CD4-positive, CD25-positive, alpha-beta regulatory T cell (primary cell): Measurements from ENCODE around the gene TIMM44. TPM values are rescaled to one million over a fixed set of nuclear protein-coding genes. Genes with fewer than 3 reads are reported as not detected.

Source experiments
- ATAC-seq, 2 donors: fragments of 150-1000 bp; cut with Tn5 transposase; one replicate each; pipeline ENCODE4 v1.10.0; 2021; ENCODE audit warnings: low read depth in 2 of 2, moderate number of reproducible peaks in 2 of 2, moderate library complexity in 1 of 2
- DNase-seq, 3 donors: peaks; one replicate each; pipeline versions ENCODE4 v3.0.0 to v3.0.0-alpha.2; 2012 to 2022; ENCODE audit warnings: mixed read lengths in 1 of 3
- H3K27ac ChIP-seq: one replicate; pipeline ENCODE4 v1.7.0; 2013; ENCODE audit warnings: mild to moderate bottlenecking, low read length; ENCODE audit not compliant: insufficient read depth, poor library complexity, severe bottlenecking
- H3K27me3 ChIP-seq: one replicate; pipeline ENCODE4 v1.7.0; 2013; ENCODE audit warnings: low read length; ENCODE audit not compliant: control insufficient read depth, insufficient read depth
- H3K36me3 ChIP-seq: one replicate; pipeline ENCODE4 v1.7.0; 2013; ENCODE audit warnings: mild to moderate bottlenecking, low read length, moderate library complexity; ENCODE audit not compliant: control insufficient read depth, insufficient read depth
- H3K4me1 ChIP-seq: 2 replicates; pipeline ENCODE4 v1.7.0; 2013; ENCODE audit warnings: mild to moderate bottlenecking, low read length; ENCODE audit not compliant: insufficient read depth, control insufficient read depth, poor library complexity, severe bottlenecking
- H3K4me3 ChIP-seq: one replicate; pipeline ENCODE4 v1.7.0; 2013; ENCODE audit warnings: low read depth, mild to moderate bottlenecking, low read length, moderate library complexity
- H3K9me3 ChIP-seq, 2 experiments: 1 replicate in 1 of 2; 2 replicates in 1 of 2; pipeline ENCODE4 v1.7.0; 2013; ENCODE audit warnings: low read length in 2 of 2, mild to moderate bottlenecking in 1 of 2, moderate library complexity in 1 of 2; ENCODE audit not compliant: control insufficient read depth in 2 of 2
- H3K27ac Mint-ChIP-seq, 3 donors: one replicate each; pipeline ENCODE4 v1.8.0; 2020 to 2022; ENCODE audit warnings: mild to moderate bottlenecking in 3 of 3, mixed read lengths in 3 of 3, moderate library complexity in 2 of 3
- H3K27me3 Mint-ChIP-seq: one replicate; pipeline ENCODE4 v1.8.0; 2022; ENCODE audit warnings: mild to moderate bottlenecking, mixed read lengths
- H3K36me3 Mint-ChIP-seq: one replicate; pipeline ENCODE4 v1.8.0; 2020; ENCODE audit warnings: mixed read lengths
- H3K4me1 Mint-ChIP-seq, 4 donors: one replicate each; pipeline ENCODE4 v1.8.0; 2020 to 2022; ENCODE audit warnings: mixed read lengths in 4 of 4, mild to moderate bottlenecking in 1 of 4
- H3K4me3 Mint-ChIP-seq, 4 donors: one replicate each; pipeline ENCODE4 v1.8.0; 2020 to 2022; ENCODE audit warnings: mild to moderate bottlenecking in 4 of 4, mixed read lengths in 4 of 4, moderate library complexity in 3 of 4
- H3K9me3 Mint-ChIP-seq, 7 donors: one replicate each; pipeline ENCODE4 v1.8.0; 2020 to 2022; ENCODE audit warnings: mixed read lengths in 7 of 7, mild to moderate bottlenecking in 3 of 7, moderate library complexity in 2 of 7
- polyA plus RNA-seq, 4 donors: library from polyadenylated mRNA; unstranded; fragments of 300-500 nt; fragmentation: Illumina TruSeq; gene quantifications; one replicate each; pipeline ENCODE4 v1.2.3, GENCODE V29; 2021
- total RNA-seq: library from RNA; stranded (reverse); gene quantifications from one replicate; pipeline ENCODE4 v1.2.3, GENCODE V29; 2022

TIMM44 gene
- total and polyA plus RNA-seq, 5 donors from 2014 or later = 14.0 to 72.5 (median 15.0) TPM

- Mint-ChIP-seq H3K9me3 (peaks cover 0 to 2% (median 0%) of the 10 kb centered on the region in 7 donors), H3K4me1 (peaks cover 0 to 48% (median 18%) of the 10 kb centered on the region in 4 donors), H3K27ac (peak overlapping the region in 2 of 3 donors; percentile 59 to 63), H3K27me3 (peaks cover 43% of the 10 kb centered on the region), H3K36me3 (peaks cover 7% of the 10 kb centered on the region), H3K4me3 (peak overlapping the region; percentile 79 to 89 (median 82))
- Histone ChIP-seq H3K9me3 (no peaks in the 10 kb centered on the region), H3K27me3 (peaks cover 11% of the 10 kb centered on the region), H3K4me1 (peaks cover 51% of the 10 kb centered on the region), H3K36me3 (no peaks in the 10 kb centered on the region), H3K4me3 (no peak overlapping the region), H3K27ac (no peak overlapping the region)
- ATAC-seq (peak in 1 of 2 donors; percentile 9), DNase-seq (peak; percentile 34 to 58 (median 57))
These were observed 26.0 kb downstream of the TIMM44 start for GRCh38 chr19:7917267-7918061.

GRCh38 chr19:7916955-7917266 lies 26.6 kb downstream of the TIMM44 start:
- H3K4me3 Mint-ChIP-seq = peak overlapping the region; percentile 64 to 82 (median 80)
- peaks cover 43% of the 10 kb centered on the region for H3K27me3 Mint-ChIP-seq
- H3K36me3 Mint-ChIP-seq = peaks cover 6% of the 10 kb centered on the region
- DNase-seq (no peak), ATAC-seq (no peak)
- Histone ChIP-seq H3K27ac (no peak overlapping the region), H3K36me3 (peaks cover 3% of the 10 kb centered on the region), H3K27me3 (peaks cover 11% of the 10 kb centered on the region), H3K9me3 (no peaks in the 10 kb centered on the region), H3K4me1 (peaks cover 45% of the 10 kb centered on the region), H3K4me3 (no peak overlapping the region)
- H3K4me1 Mint-ChIP-seq = peaks cover 0 to 43% (median 18%) of the 10 kb centered on the region in 4 donors
- H3K9me3 Mint-ChIP-seq = peaks cover 0 to 2% (median 0%) of the 10 kb centered on the region in 7 donors
- H3K27ac Mint-ChIP-seq = peak overlapping the region in 1 of 3 donors; percentile 63

- peaks cover 0 to 40% (median 16%) of the 10 kb centered on the region in 4 donors for H3K4me1 Mint-ChIP-seq
- H3K9me3 ChIP-seq = no peaks in the 10 kb centered on the region
- peaks cover 9% of the 10 kb centered on the region for H3K36me3 ChIP-seq
- no peak overlapping the region for H3K27ac ChIP-seq
- H3K4me3 Mint-ChIP-seq = peak overlapping the region; percentile 26 to 83 (median 52)
- H3K9me3 Mint-ChIP-seq = peaks cover 0 to 2% (median 0%) of the 10 kb centered on the region in 7 donors
- peaks cover 9% of the 10 kb centered on the region for H3K36me3 Mint-ChIP-seq
- no peak for ATAC-seq
- H3K4me3 ChIP-seq = no peak overlapping the region
- peak; percentile 44 to 49 (median 47) for DNase-seq
- H3K27me3 ChIP-seq = peaks cover 11% of the 10 kb centered on the region
- no peak overlapping the region for H3K27ac Mint-ChIP-seq
- H3K4me1 ChIP-seq = peaks cover 39% of the 10 kb centered on the region
- H3K27me3 Mint-ChIP-seq = peaks cover 43% of the 10 kb centered on the region
These were observed 27.1 kb downstream of the TIMM44 start for GRCh38 chr19:7916103-7916954.

- no peaks in the 10 kb centered on the region for H3K9me3 ChIP-seq
- H3K4me1 ChIP-seq = peaks cover 34% of the 10 kb centered on the region
- DNase-seq (no peak), ATAC-seq (no peak)
- Mint-ChIP-seq H3K4me1 (peaks cover 0 to 35% (median 11%) of the 10 kb centered on the region in 4 donors), H3K9me3 (peaks cover 0 to 2% (median 0%) of the 10 kb centered on the region in 7 donors), H3K27me3 (peaks cover 43% of the 10 kb centered on the region), H3K36me3 (peaks cover 14% of the 10 kb centered on the region), H3K4me3 (peak overlapping the region; percentile 32 to 83 (median 64)), H3K27ac (peak overlapping the region in 1 of 3 donors; percentile 89)
- H3K27ac ChIP-seq = no peak overlapping the region
- H3K36me3 ChIP-seq = peaks cover 16% of the 10 kb centered on the region
- H3K4me3 ChIP-seq = no peak overlapping the region
- H3K27me3 ChIP-seq = peaks cover 11% of the 10 kb centered on the region
These were observed 28.0 kb downstream of the TIMM44 start for GRCh38 chr19:7915250-7916102.

- Histone ChIP-seq H3K27ac (no peak within 1 kb of the TSS), H3K4me3 (no peak within 1 kb of the TSS), H3K27me3 (peaks cover 11% of the 10 kb centered on the region), H3K4me1 (peaks cover 29% of the 10 kb centered on the region), H3K36me3 (peaks cover 19% of the 10 kb centered on the region), H3K9me3 (no peaks in the 10 kb centered on the region)
- Mint-ChIP-seq H3K4me1 (peaks cover 0 to 29% (median 6%) of the 10 kb centered on the region in 4 donors), H3K27me3 (peaks cover 36% of the 10 kb centered on the region), H3K4me3 (peak within 1 kb of the TSS; percentile 55 to 83 (median 65)), H3K9me3 (no peaks in the 10 kb centered on the region), H3K27ac (peak within 1 kb of the TSS in 1 of 3 donors; percentile 89), H3K36me3 (peaks cover 14% of the 10 kb centered on the region)
- DNase-seq = no peak
- no peak for ATAC-seq
These were observed 28.8 kb downstream of the TIMM44 start, which contains the start of gene TGFBR3L for GRCh38 chr19:7914598-7915045. TSS of gene TGFBR3L (plus strand) at chr19:7914830.

- no peak for ATAC-seq
- DNase-seq = no peak
- Histone ChIP-seq H3K27ac (no peak overlapping the region), H3K36me3 (peaks cover 19% of the 10 kb centered on the region), H3K4me3 (no peak overlapping the region), H3K27me3 (peaks cover 11% of the 10 kb centered on the region), H3K4me1 (peaks cover 25% of the 10 kb centered on the region), H3K9me3 (no peaks in the 10 kb centered on the region)
- Mint-ChIP-seq H3K4me1 (peaks cover 0 to 26% (median 4%) of the 10 kb centered on the region in 4 donors), H3K4me3 (peak overlapping the region in 1 of 4 donors; percentile 58), H3K9me3 (no peaks in the 10 kb centered on the region), H3K27me3 (peaks cover 33% of the 10 kb centered on the region), H3K27ac (no peak overlapping the region), H3K36me3 (peaks cover 14% of the 10 kb centered on the region)
These were observed 29.4 kb downstream of the TIMM44 start for GRCh38 chr19:7914099-7914498.

GRCh38 chr19:7913652-7914051 lies 29.8 kb downstream of the TIMM44 start:
- Mint-ChIP-seq H3K27me3 (peaks cover 33% of the 10 kb centered on the region), H3K27ac (no peak overlapping the region), H3K9me3 (no peaks in the 10 kb centered on the region), H3K4me1 (peaks cover 0 to 26% (median 4%) of the 10 kb centered on the region in 4 donors), H3K4me3 (no peak overlapping the region), H3K36me3 (peaks cover 14% of the 10 kb centered on the region)
- Histone ChIP-seq H3K4me1 (peaks cover 25% of the 10 kb centered on the region), H3K27ac (no peak overlapping the region), H3K27me3 (peaks cover 11% of the 10 kb centered on the region), H3K9me3 (no peaks in the 10 kb centered on the region), H3K36me3 (peaks cover 19% of the 10 kb centered on the region), H3K4me3 (no peak overlapping the region)
- DNase-seq (no peak), ATAC-seq (no peak)
